Effector CD4-positive, alpha-beta T cell (primary cell): ENCODE data around the gene PTCD1.
"Not testable (repeated sequence)": the region's sequence is repeated elsewhere in the genome, so short reads cannot be mapped to it uniquely, and the experiment has no call there.

Experiments used
- DNase-seq: peaks from one replicate; pipeline ENCODE4 v3.0.0-alpha.2; 2020

Gene PTCD1

DNA sequence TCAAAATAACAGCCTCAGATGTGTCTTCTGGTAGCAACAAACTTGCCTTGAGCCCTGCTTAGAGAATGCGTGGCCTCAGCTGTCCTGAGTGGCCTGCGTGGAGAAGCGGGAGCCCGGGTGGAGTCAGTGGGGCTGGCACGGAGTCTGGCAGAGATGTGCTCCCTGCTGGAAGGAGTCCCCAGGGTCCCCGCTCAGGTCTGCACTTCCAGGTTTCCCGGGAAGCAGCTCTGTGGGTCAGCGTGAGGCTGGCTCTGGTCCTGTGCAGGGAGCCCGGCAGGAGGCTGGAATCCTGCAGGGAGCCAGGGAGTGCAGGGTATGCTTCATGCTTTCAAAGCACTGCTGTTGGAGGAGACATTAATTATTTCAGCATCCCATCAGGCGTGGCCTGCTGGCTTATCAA is 10.3 kb upstream of the PTCD1 start:
- no peak for DNase-seq

GRCh38 chr7:99447943-99448342 is 9.3 kb upstream of the PTCD1 start:
- DNase-seq: no peak

DNA sequence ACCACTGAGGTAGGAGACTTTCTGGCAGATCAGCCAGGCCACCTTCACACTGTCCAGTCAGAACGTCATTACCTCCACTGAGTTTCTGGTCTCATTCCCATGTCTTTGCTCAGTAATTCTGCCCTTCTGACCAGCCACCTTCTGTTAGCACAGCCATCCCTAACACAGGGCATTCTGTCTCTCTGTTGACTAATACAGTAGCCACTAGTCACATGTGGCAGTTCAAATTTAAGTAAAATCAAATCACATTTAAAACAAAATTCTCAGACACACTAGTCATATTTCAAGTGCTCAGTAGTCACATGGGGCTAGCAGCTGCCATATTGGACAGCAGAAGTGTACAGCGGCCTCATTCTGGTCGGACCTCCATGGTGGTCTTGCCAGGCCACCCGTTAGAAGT is 7.5 kb upstream of the PTCD1 start:
- DNase-seq: no peak

- DNase-seq: no peak
Measured at GRCh38 chr7:99440195-99440594, 1.6 kb upstream of the PTCD1 start.

DNA sequence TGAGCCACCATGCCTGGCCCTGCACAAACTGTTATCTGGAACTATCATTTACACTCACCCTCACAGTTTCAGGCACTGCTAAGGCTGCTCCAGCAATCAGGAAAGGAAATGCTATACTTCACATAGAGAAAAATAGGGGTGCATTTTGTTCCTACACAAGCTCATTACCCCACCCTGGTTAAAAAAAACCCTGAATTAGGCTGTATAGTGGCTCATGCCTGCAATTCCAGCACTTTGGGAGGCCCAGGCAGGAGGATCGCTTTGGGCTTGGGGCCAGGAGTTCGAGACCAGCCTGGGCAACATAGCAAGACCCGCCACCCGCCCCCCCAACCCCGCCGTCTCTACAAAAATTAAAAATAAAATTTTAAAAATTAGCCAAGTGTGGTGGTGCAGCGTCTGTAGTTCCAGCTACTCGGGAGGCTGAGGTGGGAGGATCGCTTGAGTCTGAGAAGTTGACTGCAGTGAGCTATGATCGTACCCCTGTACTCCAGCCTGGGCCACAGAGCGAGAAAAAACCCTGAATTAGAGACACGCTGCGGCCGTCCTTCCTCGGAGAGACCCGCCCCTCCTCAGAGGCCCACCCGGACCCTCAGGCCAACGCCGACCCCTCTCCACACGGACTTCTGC is 539 bp downstream of the PTCD1 start:
- no peak for DNase-seq

DNA sequence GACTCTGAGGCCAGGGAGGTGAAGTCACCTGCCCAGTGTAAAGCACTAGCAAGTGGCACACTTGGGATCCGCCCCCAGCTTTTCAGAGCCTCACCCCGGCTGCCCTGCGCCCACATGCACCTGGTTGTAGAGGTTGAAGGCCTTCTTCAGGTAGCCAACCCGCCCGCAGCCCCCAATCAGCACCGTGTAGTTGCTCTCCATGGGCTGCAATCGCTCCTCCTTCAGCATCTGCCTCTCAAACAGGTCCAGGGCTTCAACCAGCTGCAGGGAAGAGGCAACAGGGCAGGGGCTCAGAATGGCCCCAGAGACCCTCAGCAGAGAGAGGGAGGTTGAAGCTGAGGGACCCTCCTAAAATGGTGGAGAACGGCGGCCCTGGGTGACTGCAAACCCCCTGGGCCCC is 5.4 kb downstream of the PTCD1 start:
- DNase-seq: no peak

GRCh38 chr7:99431756-99432540 is 6.7 kb downstream of the PTCD1 start:
- DNase-seq: not testable (repeated sequence)

- no peak for DNase-seq
Measured at GRCh38 chr7:99429756-99430155, 8.8 kb downstream of the PTCD1 start.

- no peak for DNase-seq
Measured at GRCh38 chr7:99428972-99429566, 9.5 kb downstream of the PTCD1 start.

GRCh38 chr7:99424932-99425730 is 13.5 kb downstream of the PTCD1 start:
- no peak for DNase-seq

GRCh38 chr7:99422625-99423024 is 16.0 kb downstream of the PTCD1 start:
- no peak for DNase-seq

DNA sequence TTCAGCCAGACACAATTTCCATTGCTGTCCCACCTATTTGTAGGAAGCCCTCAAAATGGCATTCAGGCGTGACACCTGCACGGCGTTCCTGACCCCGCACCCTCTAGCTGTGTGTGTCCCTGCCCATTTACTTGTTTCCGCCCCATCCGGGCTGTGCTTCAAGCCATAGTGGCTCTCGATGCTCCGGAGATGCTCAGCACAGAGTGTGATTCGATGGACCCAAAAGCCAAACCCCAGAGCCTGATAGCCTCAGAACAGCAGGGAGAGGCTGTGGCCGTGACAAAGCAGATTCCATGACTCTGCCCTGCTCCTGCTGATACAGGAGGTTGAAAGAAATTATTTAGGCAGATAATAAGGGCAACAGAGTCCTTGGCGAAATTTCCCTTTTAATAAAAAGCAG is 16.4 kb downstream of the PTCD1 start:
- DNase-seq: no peak

DNA sequence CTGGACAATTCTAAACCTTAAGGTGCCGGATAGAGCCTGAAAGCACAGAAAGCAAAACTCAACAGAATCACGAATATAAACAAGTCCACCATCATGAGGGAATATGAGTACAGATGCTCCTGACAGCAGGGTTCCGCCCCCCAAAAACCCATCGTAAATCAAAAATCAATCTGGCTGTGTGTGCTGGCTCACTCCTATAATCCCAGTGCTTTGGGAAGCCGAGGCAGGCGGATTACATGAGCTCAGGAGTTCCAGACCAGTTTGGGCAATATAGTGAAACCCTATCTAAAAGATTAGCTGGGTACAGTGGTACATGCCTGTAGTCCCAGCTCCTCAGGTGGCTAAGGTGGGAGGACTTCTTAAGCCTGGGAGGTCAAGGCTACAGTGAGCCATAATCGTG is 17.6 kb downstream of the PTCD1 start:
- no peak for DNase-seq

DNA sequence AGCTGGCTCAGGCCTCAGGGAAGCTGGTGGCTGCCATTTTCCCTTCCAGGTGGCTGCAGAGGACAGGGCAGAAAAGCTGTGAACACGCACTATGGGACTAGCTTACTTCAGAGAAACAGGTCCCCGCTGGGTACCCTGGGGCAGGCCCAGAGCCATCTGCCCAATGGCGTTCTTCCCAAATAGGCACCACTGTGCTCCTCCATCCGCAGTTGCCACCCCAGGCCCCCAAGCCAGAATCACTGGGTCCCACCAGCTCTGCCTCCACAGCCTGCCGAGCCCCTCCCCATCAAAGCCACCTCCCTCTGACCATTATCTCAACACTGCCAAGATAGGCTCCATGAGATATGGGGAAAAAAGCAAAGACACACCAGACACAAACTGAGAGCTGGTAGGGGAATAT is 18.4 kb downstream of the PTCD1 start:
- no peak for DNase-seq

GRCh38 chr7:99419323-99420021 is 19.1 kb downstream of the PTCD1 start:
- no peak for DNase-seq

DNA sequence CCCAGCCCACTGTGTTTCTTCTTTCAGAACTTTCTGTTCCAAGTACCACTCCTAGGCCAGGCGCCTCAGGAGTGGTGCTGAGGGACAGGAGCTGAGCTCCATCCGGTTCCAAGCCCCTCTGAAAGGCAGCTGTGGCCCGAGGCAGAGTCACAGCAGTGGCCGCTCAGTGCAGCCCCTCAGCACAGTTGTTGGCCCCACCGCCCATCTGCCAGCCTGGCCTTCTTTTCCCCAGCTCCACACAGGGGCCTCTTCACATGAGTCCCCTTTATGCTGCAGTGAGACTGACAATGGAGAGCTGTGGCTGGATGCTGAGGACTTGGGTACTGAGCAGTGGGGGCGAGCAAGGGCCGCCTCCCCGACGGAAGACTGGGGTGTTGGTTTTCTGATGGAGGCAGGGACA is 20.3 kb downstream of the PTCD1 start:
- DNase-seq: no peak

GRCh38 chr7:99415513-99416127 is 23.0 kb downstream of the PTCD1 start:
- not testable (repeated sequence) for DNase-seq

GRCh38 chr7:99410635-99411034 is 28.0 kb downstream of the PTCD1 start:
- no peak for DNase-seq

DNA sequence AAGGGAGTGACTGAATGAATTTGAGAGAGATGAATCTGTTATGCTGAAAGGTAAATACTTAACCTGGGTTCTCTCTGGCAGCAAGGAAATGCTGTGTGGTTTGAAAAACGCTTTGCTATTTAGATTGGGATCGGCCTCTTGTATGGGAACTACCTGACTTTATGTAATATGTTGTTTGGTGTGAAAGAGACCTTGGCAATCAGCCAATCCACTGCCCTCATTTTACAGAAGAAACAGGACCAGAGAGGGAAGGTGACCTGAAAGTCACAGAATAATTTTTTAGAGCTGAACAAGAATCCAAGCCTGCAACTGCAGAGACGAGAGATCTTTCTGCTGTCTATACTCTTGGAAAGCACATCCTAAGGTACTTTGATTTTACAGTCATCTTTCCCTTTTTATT is 28.8 kb downstream of the PTCD1 start:
- no peak for DNase-seq

DNA sequence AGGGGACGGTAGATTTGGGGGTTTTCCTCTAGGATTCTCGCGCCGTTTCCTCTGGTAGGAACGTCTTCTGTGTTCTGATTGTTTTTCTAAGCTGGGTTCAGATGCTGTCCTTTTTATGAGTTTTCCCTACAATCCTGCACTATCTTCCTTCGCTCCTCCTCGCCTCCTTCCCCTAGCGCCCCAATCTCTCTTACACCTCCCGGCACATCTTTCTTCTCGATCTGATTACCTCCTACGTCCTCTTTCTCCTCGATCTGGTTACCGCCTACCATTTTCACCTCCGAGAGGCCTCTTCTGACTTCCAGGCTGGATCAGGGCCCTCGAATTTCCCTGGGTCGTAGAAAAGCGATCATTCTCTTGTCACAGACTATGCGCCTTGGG is 29.4 kb downstream of the PTCD1 start:
- no peak for DNase-seq

DNA sequence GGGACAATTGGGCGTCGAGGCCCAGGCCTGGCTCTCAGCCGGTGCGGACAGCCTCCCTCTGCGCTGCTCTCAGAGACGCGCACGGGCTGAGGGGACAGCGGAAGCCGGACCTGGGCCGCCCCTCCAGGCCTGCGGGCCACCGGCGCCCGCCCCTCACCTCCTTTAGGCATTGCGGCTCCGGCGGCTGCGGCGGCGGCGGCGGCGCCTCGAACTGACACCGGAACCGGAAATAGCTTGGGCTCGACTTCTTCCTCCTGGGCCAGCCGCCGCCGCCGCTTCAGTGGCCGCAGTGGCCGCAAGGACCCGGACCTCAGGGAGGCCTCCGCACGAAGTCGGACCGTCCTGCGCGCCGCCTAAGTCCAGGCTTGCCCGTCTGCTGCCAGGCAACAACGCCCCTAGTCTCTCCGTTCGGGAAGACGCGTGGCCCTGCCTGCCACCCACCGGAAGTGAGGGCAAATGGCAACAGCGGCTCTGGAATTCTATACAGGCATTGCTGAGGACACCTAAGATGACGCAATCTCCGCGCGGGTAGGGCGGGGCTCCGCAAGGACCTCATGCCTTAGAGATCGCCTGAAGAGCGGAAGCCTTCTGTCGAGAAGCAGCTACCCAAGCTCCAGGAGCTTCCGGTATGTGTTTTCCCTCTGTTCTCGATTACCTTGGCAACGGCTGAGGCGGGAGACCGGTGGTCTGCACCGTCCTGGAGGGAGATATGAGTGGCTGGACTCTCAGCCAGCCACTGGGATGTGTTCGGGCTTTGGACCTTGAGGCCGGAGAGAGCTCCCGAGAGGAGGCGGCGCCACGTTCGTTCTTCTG is 30.0 kb downstream of the PTCD1 start, which contains the start of the genes BUD31 and PDAP1:
BUD31 (plus strand) TSS at position 591 of the 813 bp plus-strand sequence. CDS start 2,124 bp downstream, outside the sequence.
PDAP1 (minus strand) TSS at position 219 of the 813 bp plus-strand sequence; CDS start at position 170, 49 bp downstream.
- peak; percentile 90 for DNase-seq
